Effector CD8-positive, alpha-beta T cell (primary cell): ENCODE data around the gene PNLDC1.
"Not testable (repeated sequence)": the region's sequence is repeated elsewhere in the genome, so short reads cannot be mapped to it uniquely, and the experiment has no call there.

Experiments
- DNase-seq: peaks from one replicate; lab custom pipeline; 2025; lab: John Stamatoyannopoulos, UW

PNLDC1 gene

DNA sequence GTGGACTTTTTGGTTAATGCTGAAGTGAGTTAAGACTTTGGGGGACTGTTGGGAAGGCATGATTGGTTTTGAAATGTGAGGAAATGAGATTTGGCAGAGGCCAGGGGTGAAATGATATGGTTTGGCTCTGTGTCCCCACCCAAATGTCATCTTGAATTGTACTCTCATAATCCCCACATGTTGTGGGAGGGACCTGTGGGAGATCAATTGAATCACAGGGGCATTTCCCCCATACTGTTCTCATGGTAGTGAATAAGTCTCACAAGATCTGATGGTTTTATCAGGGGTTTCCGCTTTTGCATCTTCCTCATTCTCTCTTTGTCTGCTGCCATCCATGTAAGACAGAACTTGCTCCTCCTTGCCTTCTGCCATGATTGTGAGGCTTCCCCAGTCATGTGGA, 49.8 kb downstream of the PNLDC1 start:
- DNase-seq = not testable (repeated sequence)

DNA sequence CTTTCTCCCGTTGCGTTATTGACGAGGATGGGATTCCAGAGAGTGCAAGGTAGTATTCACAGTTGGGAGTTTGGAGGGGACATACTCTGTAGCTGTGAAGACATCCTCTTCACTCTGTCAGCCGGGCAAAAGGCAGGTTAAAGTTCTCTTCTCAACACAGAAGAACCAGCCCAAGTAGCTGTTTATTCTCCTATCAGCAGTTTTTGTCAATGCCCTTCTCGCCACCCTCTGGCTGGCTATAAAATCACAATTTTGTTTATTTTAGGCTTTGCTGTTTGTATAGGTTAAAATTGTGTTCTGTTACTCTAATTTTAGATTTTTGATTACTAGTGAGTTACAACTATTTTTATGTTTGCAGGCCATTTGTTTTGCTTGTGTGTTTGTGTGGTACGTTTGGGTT, 52.8 kb downstream of the PNLDC1 start:
- no peak for DNase-seq

DNA sequence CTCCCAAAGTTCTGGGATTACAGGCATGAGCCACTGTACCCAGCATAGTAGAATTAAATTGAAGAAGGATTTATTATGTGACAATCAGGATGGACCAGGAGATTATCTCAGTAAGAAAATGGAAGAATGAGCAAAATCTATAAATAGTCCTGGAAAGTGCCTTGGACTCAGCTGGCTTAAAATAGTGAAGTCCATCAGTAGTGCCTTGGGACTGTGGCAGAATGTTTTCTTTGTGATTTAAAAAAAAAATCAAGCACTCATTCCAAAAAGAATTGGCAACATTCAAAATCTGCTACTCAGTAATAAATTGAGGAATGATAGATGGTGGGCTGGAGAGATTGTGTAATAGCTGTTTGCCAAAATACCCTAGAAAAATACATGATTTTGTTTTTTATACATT, 53.7 kb downstream of the PNLDC1 start:
- DNase-seq = no peak

DNA sequence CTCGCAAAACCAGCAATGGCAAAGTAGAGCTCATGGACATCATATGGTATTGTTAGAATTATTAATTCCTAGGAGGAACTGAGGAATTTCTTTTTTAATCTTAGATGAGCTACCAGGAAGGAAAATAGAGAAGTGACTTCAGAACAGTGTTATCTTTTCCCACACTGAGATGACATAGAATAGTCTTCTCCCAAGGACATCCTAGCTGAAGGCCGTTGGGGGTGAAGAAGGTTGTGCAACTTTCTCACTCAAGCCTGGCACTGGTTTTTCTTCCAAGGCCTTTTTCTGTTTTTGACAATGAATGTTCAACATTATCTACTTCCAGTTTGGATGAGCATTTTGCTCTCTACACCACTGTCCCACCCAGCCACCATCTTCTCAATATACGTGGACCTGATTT, 54.9 kb downstream of the PNLDC1 start:
- DNase-seq = no peak

DNA sequence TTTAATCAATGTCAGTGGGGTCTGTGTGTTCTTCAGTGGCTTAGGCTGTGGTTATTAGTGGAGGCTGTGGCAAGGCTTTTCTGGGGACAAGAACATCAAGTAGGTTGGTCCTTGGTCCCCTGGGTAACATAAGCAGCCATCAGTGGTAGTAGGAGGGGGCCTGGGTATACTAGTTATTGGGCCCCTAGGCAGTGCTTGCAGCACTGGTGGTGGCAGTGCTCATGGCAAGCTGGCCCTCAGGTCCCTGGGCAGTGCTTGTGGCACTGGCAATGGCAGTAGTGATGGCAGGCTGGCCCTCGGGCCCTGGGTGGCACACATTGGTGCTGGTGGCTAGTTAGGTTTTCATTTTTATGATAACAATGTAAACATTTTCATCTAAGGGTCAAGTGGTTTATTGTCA, 58.2 kb downstream of the PNLDC1 start:
- no peak for DNase-seq

DNA sequence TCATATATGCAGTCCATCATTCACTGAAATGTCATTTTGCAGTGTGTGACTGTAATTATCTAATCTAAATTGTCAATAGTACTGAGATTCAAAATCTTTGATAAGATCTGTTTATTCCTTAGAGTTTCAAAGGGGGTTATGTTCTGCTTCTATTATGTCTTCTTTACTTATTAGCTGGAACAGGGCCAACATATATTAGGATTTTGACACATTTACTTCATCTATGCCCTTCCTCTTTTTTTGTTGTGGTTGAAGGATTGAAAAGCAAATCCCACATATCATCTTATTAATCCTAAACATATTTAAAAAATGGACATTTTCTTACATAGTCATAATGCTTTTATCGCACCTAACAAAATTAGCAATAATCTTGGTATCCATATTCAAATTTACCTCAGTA, 60.4 kb downstream of the PNLDC1 start:
- DNase-seq = no peak

DNA sequence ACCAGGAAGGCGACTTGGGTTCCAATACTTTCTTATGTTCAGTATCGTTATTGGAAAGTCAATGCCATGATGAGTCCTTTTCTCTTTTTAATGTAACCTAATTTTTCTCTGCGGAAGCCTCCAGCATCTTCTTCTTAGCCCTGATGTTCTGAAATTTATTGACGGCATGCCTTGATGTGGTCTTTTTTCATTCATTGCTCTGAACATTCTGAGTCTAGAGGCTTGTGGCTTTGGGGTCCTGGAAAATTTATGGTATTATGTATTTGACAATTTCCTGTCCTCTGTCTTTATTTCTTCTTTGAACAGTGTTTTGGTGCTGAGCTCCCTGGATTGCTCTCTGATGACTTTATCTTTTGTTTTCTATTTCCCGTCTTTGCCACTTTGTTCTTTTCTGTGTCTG, 62.0 kb downstream of the PNLDC1 start:
- DNase-seq = no peak

DNA sequence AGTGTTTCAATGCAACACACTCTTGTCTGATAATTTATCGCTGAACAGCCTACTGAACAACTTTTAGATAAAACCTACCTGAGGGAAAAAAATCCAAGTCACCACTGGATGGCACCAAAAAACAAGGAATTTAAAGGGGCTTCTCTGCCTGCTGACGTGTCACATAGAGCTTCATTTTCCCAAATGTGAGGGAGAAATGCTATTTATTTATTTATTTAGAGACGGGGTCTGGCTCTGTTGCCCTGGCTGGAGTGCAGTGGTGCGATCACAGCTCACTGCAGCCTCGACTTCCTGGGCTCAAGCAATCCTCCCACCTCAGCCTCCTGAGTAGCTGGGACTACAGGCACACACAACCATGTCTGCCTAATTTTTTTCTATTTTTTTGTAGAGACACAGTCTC, 63.3 kb downstream of the PNLDC1 start:
- DNase-seq = not testable (repeated sequence)

DNA sequence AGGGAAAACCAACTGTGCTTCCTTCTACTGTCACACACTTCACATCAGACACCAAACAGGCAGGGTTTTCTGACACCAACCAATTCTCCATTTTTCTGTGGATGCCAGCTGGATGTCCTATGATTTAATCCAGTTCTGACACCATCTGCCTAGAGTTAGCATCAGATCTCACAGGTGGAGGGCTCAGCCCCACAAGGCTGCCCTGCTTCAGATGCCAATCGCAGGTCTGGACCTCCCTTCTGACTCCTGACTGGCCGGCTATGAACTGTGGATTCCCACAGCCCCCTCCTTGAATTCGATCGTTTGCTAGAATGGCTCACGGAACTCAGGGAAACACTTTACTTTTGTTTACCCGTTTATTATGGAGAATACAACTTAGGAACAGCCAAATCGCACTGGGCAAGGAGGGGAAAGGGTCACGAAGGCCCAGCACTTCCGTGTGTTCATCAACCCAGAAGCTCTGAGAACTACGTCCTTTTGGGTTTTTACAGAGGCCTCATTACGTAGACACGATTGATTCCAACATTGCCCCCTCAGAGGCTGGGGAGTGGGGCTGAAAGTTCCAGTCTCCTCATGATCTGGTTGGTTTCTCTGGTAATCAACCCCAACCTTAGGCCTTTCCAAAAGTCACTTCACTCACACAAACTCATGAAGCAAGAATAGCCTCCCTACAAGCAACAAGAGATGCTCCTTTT, 65.3 kb downstream of the PNLDC1 start:
- DNase-seq = no peak

DNA sequence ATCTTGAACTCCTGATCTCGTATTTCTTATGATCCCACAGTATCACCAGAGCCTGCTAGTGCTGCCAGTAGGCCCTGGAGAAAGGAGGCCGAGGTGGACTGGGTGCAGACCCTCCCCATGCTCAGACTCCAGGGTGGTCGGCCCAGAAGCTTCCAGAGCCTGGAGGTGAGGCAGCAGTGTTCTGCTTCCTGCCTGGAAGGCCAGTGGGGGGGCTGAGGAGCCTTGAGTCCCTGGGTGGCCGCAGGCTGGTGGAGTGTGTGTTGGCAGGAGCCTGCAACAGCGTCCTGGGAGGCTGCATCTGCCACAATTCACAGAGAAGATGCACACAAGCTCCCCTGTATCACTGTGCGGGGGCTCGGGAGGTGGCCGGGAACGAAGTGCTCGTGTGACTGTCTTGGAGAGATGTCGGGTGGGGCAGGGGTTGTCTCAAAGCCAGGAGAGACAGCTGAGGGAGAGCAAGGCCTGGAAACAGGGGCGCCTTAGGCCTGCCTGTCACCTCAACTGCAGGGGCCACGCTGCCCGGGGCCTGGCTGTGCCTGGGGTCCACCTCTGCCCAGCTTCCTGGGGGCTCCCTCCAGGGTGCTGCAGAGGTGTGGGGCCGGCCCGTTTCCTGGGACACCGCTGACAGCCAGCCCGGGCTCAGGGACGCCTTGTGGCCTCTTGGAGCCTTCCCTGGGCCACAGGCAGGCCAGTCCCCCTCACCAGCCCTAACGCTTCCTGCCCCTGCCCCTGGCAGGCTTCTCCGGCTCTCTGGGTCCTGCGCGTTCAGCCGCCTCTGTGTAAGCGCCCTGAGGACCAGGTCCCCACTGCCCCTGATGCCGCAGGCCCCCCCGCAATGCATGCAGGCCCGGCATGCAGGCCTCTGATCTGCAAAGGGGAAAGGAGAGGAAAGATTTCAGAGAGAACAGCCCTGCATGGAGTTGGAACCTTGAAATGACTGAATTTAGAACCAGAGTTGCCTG, 66.5 kb downstream of the PNLDC1 start:
- DNase-seq = no peak
